ENCODE measurements around the gene CTDSPL. TPM values are rescaled to one million over a fixed set of nuclear protein-coding genes. Genes with fewer than 3 reads are reported as not detected.

Gene CTDSPL
- total RNA-seq, 1 experiment from 2014 or later = 24.6 TPM

DNA sequence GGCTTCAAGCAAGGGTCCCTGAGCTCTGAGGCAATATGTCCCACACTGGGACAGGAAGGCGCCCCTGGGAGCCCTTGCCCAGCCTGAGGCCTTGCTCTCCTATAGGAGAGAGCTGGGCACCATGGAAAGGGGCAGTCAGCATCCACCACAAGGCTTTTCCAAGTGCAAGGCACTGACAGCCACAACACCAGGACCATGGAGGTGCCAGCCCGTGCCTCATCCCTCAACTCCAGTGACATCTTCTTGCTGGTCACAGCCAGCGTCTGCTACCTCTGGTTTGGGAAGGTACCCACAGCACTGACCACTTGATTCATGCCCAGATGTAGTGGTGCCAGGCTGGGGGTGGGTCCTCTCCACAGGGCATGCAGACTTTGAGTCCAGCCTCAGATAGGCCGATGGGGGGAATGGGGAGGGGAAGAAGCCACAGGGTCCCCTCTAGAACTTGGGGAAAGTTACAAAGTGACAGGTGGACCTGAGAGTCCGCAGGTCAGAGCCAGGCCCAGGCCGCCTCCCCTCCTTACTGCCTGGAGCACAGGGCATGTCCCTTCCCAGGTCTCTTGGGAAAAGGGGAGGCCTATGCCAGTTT is 140.7 kb downstream of the CTDSPL start:
- no peaks in the 10 kb centered on the region for H3K27me3 ChIP-seq
- H3K36me3 ChIP-seq = no peaks in the 10 kb centered on the region
- H3K9me3 ChIP-seq = no peaks in the 10 kb centered on the region
- H3K4me3 ChIP-seq = no peak overlapping the region
- DNase-seq = no peak

DNA sequence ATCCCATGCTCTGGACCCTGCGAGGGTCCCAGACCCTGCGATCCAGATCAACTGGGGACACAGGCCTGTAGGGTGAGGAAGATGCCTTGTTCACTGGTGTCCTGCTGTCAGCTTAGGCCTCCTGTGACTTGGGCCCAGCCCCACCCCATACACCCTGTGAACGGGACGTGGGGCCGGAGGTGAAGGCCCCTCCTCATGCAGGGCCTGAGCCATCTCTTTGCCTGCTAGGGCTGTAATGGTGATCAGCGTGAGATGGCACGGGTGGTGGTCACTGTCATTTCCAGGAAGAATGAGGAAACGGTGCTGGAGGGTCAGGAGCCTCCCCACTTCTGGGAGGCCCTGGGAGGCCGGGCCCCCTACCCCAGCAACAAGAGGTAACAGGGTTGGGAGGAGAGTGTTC is 141.3 kb downstream of the CTDSPL start:
- no peaks in the 10 kb centered on the region for H3K9me3 ChIP-seq
- H3K36me3 ChIP-seq = no peaks in the 10 kb centered on the region
- no peaks in the 10 kb centered on the region for H3K27me3 ChIP-seq
- H3K4me3 ChIP-seq = no peak overlapping the region
- DNase-seq = no peak

DNA sequence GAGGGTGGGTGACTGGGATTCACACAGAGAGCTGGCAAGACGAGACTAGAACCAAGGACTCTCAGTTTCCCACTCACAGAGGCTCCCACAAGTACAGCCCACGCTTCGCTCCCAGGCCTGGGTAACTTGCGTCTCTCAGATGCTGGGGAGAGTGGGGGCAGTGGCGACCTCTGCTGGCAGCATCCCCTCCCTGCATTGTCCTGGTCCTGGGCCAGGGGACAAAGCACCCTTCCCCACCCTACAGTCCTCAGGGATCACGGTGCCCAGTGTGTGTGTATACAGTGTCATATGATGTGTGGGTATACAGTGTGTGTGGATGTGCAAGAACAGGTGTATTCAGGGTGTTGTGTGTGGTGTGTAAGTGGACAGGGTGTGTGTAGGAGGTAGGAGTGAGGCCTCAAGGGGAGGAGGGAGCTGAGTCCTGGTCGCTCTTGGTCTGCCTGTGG is 141.7 kb downstream of the CTDSPL start:
- H3K27me3 ChIP-seq = no peaks in the 10 kb centered on the region
- no peak for DNase-seq
- no peaks in the 10 kb centered on the region for H3K36me3 ChIP-seq
- no peaks in the 10 kb centered on the region for H3K9me3 ChIP-seq
- H3K4me3 ChIP-seq = no peak overlapping the region

DNA sequence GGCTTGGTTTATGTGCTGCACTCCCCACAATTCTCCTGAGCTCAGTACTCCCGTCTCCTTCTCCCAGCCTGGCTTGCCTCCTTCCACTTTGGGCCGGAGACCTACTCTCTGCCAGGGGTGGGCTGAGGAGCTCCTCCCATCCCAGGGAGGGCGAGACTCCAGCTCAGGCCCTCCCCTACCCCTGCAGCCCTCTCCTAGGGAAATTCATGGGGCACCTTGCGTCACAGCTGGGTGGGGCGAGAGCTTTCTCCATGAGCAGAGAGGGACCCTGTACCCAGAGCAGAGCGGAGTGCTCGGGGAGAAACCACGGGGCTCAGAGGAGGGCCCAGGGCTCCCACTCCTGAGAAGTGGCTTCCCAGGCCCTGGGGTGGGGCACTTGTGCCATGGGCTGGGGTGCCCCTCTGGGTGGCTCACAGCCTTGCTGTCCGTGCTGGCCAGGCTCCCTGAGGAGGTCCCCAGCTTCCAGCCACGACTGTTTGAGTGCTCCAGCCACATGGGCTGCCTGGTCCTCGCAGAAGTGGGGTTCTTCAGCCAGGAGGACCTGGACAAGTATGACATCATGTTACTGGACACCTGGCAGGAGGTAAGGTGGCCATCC is 142.2 kb downstream of the CTDSPL start:
- Histone ChIP-seq H3K9me3 (no peaks in the 10 kb centered on the region), H3K36me3 (no peaks in the 10 kb centered on the region), H3K27me3 (no peaks in the 10 kb centered on the region), H3K4me3 (no peak overlapping the region)
- DNase-seq = no peak

DNA sequence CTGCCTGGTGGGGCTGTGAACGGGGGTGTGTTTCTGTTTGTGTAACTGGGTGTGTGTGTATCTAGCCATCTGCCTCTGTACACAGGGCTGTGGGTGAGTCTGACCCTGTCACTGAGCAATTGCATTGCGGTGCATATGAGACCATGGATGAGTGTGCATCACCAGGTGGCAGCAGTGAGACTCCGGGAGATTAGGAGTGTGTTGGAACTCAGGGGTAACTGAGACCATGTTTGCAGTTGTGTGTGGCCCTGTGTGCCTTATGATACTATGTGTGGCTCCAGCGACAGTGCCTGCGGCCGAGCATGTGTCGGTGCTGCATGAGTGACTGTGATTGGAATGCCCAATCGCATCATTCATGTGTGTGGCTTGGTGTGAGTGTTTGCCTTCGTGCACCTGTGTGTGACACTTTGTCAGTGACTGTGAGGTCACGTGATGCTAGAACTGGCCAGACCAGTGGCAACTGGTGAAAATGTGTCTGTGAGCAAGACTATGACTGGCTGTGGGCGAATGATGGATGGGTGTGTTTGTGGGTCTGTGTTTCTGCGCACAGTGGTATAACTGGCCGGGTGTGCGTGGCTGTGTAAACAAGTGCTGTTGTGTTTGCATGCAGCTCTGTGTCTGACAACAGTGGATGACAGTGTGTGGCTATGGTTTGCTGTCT is 142.9 kb downstream of the CTDSPL start:
- Histone ChIP-seq H3K9me3 (no peaks in the 10 kb centered on the region), H3K4me3 (no peak overlapping the region)
- DNase-seq = peak; percentile 43

DNA sequence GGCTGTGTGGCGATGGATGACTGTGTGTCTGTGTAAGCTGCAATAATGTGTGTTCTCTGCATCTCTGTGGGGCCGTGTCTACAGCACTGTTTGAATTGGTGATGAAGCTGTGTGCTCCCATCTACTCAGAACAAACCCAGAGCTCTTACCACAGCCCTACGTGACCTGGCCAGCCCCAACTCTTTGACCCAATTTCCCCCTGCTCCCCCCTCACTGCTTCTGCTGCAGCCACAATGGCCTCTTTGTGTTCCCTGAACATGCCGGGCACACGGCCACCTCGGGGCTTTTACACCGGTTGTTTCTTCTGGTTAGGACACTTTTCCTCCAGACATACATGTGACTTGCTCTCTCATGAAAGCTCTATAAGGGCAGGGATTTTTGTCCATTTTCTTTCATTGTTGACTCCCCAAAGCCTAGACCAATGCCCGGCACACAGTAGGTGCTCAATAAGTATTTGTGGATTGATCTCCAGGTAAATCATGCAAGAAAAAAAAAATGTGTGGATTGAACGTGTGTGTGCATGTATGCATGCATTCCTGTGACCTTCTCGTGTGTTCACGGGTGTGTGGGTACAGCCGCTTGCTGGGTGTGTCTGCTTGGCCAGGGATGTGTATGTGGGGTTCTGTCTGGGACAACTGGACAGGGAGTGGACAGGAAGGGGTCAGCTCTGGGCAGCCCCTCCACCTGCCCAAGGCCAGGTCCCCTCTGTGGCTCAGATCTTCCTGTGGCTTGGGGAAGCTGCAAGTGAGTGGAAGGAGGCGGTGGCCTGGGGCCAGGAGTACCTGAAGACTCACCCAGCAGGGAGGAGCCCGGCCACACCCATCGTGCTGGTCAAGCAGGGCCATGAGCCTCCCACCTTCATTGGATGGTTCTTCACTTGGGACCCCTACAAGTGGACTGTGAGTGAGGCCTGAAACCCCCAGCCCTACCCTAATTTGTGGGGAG is 143.7 kb downstream of the CTDSPL start:
- no peaks in the 10 kb centered on the region for H3K9me3 ChIP-seq
- DNase-seq = no peak
- no peaks in the 10 kb centered on the region for H3K27me3 ChIP-seq
- H3K4me3 ChIP-seq = no peak overlapping the region
- no peaks in the 10 kb centered on the region for H3K36me3 ChIP-seq

More for the DNA sequence above, 142.9 kb downstream of the CTDSPL start:
- H3K27me3 ChIP-seq = no peaks in the 10 kb centered on the region
- H3K36me3 ChIP-seq = no peaks in the 10 kb centered on the region

DNA sequence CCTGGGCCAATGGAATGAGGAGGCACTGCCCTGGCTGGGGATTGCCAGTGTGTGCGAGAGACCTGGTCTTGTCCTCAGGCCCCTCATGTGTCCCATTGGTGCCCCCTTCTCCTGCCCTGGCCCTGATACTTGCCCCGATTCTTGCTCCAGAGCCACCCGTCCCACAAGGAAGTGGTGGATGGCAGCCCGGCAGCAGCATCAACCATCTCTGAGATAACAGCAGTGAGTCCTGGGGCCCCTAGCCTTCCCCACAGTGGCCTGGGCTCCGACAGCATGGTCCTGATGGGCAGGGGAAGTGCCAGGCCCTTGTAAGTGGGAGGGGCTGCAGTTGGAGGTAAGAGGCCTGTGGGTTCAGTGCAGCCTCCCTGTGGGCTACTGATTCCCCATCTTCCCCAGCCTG is 144.4 kb downstream of the CTDSPL start:
- Histone ChIP-seq H3K4me3 (no peak overlapping the region), H3K36me3 (no peaks in the 10 kb centered on the region), H3K9me3 (no peaks in the 10 kb centered on the region), H3K27me3 (no peaks in the 10 kb centered on the region)
- no peak for DNase-seq

DNA sequence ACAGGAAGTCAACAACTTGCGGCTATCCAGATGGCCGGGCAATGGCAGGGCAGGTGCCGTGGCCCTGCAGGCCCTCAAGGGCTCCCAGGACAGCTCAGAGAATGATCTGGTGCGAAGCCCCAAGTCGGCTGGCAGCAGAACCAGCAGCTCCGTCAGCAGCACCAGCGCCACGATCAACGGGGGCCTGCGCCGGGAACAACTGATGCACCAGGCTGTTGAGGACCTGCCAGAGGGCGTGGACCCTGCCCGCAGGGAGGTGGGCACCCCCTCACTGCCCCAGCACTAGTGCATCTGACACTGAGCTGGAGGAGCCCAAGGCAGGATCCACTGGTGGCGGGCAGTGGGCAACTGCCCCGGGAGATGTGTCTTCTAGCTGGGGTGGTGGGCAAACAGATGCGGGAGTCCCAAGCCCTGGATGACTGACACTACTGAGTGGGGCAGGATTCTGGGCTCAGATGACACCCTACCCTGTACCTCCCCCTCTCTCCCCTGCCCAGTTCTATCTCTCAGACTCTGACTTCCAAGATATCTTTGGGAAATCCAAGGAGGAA is 144.8 kb downstream of the CTDSPL start:
- Histone ChIP-seq H3K4me3 (no peak overlapping the region), H3K27me3 (no peaks in the 10 kb centered on the region), H3K36me3 (no peaks in the 10 kb centered on the region), H3K9me3 (no peaks in the 10 kb centered on the region)
- no peak for DNase-seq

DNA sequence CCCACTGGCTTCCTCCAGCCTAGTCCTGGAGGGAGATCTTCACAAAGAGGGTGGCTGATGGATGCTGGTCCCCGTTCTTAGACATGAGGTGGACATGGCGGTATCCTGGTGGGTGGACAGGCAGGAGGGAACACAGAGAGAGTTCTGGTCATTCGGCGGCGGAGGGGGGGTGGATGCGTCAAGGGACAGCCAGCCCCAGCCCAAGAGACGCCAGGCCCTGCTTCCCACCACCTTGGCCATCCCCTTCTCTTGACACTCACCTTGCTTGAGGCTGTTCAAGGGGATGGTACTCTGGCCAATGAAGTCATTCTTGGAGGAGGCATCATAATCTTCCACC is 146.0 kb downstream of the CTDSPL start:
- Histone ChIP-seq H3K9me3 (no peaks in the 10 kb centered on the region), H3K36me3 (no peaks in the 10 kb centered on the region), H3K27me3 (no peaks in the 10 kb centered on the region), H3K4me3 (no peak overlapping the region)
- no peak for DNase-seq

DNA sequence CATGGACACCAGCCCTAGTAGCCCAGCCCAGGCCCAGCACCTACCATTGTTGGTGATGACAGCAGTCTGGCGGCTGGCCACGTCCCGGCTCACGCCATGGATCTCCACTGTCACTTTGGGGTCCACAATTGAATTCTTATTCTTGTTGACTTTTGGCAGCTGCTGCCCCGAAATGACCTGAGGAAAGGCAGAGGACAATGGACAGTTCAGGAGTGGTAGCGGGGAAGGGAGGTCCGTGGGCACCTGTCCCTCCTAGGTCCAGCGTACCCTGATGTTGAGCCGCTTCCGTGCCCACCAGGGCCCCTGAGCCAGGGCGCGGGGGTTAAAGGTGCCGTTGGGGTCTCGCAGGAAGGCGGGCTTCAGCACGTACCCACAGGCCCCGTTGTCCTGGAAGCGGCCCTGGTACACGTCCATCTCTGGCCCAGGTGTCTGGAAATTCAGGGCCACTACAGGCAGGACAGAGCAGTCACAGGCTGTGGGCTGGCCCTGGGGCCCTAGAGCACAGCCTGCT is 146.6 kb downstream of the CTDSPL start:
- Histone ChIP-seq H3K27me3 (no peaks in the 10 kb centered on the region), H3K4me3 (no peak overlapping the region), H3K36me3 (no peaks in the 10 kb centered on the region), H3K9me3 (no peaks in the 10 kb centered on the region)
- no peak for DNase-seq

DNA sequence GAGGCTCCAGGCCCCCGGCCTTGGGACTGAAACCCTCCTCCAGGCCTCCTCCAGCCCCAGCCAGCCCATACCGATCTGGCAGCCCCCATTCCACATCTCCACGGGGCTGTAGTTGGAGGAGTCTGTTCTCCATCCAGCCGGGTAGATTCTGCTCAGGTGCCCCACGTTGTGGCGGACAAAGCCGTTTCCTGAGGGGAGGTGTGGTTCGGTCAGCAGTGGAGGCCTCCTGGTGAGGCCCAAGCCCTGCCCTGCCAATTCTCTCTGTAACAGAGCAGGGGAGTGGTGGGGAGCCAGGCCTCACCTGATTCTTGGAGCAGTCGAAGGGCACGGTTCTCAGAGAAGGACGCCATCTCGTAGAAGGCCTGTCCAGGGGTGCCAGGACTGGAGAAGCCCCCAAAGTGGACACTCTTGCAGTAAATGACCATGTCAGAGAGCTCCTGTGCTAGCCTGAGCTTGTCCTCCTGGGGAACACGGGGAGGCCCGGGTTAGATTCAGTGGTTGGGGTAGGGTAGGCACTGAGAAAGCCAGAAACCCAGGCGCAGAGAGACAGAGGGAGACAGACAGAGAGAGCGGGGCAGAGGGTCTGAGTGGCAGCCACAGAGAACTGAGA is 147.4 kb downstream of the CTDSPL start:
- H3K27me3 ChIP-seq = no peaks in the 10 kb centered on the region
- H3K9me3 ChIP-seq = no peaks in the 10 kb centered on the region
- no peaks in the 10 kb centered on the region for H3K36me3 ChIP-seq
- DNase-seq = no peak
- no peak overlapping the region for H3K4me3 ChIP-seq

DNA sequence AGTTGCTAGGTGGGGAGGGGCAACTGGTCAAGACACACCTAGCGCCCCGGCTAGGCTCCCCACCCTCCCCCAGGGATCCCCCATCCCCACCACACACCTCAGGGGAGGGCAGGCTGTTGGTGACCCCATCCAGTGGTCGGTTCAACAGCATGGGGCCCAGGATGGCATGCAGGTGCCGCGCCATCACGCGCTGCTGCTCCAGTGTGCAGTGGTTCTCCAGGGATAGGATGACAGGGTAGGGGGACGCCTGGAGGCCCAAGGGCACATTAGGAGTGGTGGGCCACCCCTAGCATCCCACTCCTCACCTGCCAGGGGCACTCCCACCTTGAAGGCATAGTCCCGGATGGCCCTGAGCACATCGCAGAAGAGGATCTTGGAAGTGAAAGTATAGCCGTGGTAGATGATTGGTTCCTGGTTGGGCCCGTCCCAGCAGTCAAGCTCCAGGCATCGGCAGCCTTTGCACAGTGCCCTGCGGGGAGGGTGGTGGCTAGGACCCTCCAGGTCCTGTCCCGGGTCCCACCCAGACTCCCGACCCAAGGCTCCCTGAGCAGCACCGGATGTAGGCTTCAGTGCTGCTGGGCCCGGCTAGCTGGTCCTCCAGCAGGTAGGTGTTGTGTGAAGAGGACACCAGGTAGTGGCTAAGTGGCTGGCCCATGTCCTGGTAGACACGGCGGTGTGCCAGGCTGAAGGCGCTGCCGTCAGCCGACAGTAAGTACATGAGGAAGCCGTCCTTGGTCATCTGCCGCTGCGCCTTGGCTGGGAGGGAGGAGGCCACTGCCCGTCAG is 148.3 kb downstream of the CTDSPL start:
- Histone ChIP-seq H3K36me3 (no peaks in the 10 kb centered on the region), H3K27me3 (no peaks in the 10 kb centered on the region), H3K9me3 (no peaks in the 10 kb centered on the region), H3K4me3 (no peak overlapping the region)
- DNase-seq = no peak

DNA sequence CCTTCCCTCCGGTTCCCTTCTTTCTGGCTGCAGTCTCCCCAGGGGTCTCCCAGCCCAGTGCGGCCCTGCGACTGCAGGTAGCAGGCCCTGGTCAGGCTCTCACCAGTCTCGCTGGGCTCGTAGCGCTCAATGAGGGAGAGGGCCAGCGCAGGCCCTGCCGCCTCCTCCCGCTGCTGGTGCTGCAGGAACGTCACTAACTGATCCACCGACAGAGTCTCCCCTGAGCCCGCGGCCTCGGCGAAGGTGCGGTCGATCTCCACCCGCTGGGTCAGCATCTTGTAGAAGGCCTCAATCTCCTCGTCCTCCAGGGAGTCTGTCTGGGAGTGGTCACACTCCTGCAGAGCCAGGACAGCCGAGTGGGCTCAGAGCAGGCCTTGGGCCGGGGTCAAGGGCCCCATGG is 149.4 kb downstream of the CTDSPL start:
- H3K27me3 ChIP-seq = no peaks in the 10 kb centered on the region
- DNase-seq = no peak
- H3K4me3 ChIP-seq = no peak overlapping the region
- H3K9me3 ChIP-seq = no peaks in the 10 kb centered on the region
- H3K36me3 ChIP-seq = no peaks in the 10 kb centered on the region

DNA sequence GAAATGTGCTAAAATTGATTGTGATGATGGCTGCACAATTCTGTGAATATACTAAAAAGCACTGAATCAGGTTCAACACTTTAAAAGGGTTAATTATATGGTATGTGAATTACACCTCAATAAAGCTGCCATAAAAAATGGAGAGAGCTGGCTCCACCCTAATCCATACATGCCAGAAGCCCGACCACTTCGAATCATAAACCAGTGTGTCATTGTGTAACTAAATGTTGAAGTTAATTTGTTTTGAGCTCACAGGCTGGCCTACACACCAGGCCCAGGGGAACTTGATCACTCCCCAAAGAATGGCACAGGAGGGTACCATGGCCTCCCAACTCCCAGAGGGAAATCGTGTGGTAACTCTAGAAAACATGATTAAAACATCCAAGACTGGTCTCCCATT is 153.8 kb downstream of the CTDSPL start:
- Histone ChIP-seq H3K4me3 (no peak overlapping the region), H3K9me3 (no peaks in the 10 kb centered on the region), H3K36me3 (no peaks in the 10 kb centered on the region), H3K27me3 (no peaks in the 10 kb centered on the region)
- no peak for DNase-seq

DNA sequence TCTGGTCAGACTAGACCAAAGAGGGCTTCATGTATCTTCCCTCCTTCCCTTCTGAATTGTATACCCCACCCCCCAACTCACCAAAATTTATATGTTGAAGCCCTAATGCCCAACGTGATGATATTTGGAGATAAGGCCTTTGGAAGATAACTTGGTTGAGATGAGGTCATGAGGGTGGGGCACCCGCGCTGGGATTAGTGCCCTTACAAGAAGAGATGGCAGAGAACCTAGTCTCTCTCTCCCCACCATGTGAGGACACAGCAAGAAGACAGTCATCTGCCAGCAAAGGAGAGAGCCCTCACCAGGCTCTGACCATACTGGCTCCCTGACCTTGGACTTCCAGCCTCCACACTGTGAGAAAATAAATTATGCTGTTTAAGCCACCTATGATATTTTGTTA is 154.3 kb downstream of the CTDSPL start:
- Histone ChIP-seq H3K4me3 (no peak overlapping the region), H3K9me3 (no peaks in the 10 kb centered on the region), H3K36me3 (no peaks in the 10 kb centered on the region), H3K27me3 (no peaks in the 10 kb centered on the region)
- DNase-seq = no peak

DNA sequence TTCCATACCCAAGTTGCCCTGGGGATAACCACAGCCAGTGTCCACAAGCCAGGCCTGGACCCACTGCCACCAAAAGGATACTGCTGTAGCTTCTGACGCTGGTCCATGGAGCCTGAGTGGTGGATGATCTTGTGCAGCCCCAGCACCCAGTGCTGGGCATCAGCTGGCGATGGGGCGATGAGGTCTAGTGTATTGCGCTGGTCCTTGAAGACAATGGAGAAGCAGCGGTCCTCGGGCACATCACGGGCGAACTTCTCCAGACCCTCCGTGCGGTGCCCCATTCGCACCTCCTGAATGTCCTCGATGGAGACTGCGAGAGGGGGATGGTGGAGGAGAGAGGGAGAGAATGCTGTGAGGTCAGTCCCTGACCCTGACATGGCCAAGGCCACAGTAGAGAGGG is 154.7 kb downstream of the CTDSPL start:
- Histone ChIP-seq H3K27me3 (no peaks in the 10 kb centered on the region), H3K4me3 (no peak overlapping the region), H3K36me3 (no peaks in the 10 kb centered on the region), H3K9me3 (no peaks in the 10 kb centered on the region)
- no peak for DNase-seq
